C4-2B (cell line): ENCODE measurements around the gene PSMD8.

Experiments used
- H3K27ac ChIP-seq: fragments of 450-650 bp; 2 replicates; pipeline ENCODE4 v1.5.1; 2017
- ZFX ChIP-seq: fragments of 450-650 bp; IDR thresholded peaks from 2 replicates; pipeline ENCODE4 v1.6.1; 2017
- TF ChIP-seq, protein P1 (sequence below): fragments of 450-650 bp; conservative IDR thresholded peaks from 2 replicates; pipeline ENCODE4 v1.5.1; 2017; ENCODE audit warnings: mild to moderate bottlenecking

The PSMD8 gene

DNA sequence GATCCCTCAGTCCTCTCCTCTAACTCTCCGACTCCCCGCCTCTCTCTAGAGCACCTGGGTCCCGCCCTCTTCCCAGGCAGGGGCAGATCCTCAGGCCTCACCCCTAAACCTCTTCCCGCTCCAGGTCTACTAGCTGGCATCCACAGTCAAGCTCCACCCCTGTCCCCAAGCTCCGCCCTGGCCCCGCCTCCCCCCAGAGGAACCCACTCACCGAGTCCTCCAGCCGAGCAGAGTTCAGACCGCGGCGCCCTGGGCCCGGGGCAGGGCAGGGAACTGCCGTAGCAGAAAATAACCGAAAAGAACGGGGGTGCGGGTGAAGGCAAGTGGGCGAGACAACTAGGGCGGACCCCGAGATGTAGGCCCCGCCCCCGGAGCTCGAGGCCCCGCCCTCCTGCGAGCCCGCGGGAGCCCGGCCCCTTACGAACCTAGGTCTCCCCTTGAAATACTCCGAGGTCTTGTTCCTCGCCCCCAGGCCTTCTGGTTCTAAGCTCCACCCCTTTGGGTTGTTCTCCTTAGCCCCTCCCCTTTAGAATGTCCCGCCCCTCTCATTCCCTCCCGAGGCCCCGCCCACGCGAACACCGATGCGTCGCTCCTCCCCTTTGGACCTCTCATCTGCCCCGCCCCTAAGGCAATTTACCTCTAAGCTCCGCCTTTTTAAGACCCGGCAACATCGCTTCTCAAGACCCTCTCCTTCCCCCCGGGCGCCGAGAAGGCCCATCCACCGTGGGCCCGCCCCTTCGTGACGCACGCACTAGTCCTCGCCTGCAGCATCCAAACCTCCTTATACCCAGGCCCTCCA lies 13.4 kb downstream of the PSMD8 start, which contains the start of gene GGN:
Gene GGN (minus strand): TSS at position 485 of the 799 bp plus-strand sequence. CDS start 773 bp downstream, outside the sequence.
- H3K27ac ChIP-seq = no peak within 1 kb of the TSS
- no peak for TF ChIP-seq ZFX
- TF ChIP-seq, protein P1, sequence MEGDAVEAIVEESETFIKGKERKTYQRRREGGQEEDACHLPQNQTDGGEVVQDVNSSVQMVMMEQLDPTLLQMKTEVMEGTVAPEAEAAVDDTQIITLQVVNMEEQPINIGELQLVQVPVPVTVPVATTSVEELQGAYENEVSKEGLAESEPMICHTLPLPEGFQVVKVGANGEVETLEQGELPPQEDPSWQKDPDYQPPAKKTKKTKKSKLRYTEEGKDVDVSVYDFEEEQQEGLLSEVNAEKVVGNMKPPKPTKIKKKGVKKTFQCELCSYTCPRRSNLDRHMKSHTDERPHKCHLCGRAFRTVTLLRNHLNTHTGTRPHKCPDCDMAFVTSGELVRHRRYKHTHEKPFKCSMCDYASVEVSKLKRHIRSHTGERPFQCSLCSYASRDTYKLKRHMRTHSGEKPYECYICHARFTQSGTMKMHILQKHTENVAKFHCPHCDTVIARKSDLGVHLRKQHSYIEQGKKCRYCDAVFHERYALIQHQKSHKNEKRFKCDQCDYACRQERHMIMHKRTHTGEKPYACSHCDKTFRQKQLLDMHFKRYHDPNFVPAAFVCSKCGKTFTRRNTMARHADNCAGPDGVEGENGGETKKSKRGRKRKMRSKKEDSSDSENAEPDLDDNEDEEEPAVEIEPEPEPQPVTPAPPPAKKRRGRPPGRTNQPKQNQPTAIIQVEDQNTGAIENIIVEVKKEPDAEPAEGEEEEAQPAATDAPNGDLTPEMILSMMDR = no peak

DNA sequence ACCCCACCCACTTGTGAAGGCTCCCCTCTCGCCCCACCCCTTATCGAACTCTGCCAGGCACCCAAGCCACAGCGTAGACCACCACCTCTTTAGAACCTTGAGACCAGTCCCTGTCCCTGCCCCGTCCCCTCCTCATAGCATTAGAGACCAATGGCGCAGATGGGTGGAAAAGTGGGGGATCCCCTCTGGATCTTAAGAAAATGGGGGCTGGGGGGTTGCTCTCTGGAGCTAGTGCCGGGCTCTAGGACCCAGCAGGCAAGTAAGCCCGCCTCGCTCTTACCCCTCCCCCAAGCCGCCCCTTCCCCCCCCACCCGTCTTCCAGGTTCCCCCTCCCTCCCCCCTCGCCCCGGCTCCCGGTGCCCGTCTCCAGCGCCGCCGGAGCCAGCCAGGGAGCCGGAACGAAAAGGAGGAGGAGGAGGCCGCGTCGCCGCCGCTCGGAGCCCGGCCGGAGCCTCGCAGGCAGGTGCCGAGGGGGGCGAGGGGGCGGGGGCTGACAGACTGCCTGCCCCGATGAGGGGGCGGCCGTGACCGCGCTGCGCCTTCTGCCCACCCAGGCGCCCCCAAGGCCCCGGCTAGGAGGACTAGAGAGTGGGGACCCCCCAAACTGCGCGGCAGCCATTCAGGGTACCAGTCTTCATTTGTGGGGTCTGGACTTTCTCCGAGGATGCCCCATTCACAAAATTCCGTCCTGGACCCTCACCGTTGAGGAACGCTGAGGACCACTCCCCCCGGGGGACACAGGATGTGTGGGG lies 14.2 kb downstream of the PSMD8 start, which contains the start of gene SPRED3:
Gene SPRED3 (plus strand): TSS at position 349 of the 752 bp plus-strand sequence. CDS start 1,606 bp downstream, outside the sequence.
- no peak within 1 kb of the TSS for H3K27ac ChIP-seq
- TF ChIP-seq, protein P1 = no peak
- TF ChIP-seq ZFX = no peak

DNA sequence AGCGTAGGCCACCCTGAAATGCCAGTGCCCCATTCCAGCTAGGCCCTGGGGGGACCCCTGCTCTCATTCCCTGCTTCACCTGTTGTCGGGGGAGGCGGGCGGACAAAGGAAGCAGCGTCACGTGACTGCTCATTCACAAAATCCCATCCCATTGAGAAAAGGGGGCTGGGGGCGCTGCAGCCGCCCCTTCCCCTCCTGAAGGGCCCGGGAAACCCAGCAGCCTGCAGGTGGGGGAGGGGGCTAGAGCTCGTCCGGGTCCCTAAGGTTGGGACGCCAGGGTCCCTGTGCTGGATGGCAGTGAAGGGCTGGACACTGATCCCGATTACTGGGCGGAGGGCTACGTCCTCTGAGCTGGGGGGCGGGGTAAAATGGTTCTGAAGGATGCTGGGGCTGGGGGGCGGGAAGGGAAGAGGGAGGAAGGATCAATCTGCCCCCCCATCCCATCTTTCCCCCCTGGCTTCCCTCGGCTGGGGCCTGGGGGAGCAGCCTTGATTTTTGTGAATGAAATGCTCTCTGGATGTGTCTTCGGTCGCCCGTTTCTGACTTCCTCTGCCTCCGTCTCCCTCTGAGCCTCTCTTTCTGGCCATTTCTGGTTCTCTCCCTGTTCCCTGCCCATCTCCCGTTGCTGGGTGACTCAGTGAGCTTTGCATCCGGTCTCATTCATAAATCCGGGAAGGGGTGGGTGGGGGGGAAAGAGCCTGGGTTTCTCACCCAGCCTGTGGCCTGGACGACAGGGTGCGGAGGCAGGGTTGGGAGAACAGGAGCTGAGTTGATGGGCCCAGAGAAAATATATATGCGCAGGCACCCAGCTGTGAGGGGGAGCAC lies 14.9 kb downstream of the PSMD8 start:
- no peak overlapping the region for H3K27ac ChIP-seq
- no peak for TF ChIP-seq ZFX
- TF ChIP-seq, protein P1 = no peak

DNA sequence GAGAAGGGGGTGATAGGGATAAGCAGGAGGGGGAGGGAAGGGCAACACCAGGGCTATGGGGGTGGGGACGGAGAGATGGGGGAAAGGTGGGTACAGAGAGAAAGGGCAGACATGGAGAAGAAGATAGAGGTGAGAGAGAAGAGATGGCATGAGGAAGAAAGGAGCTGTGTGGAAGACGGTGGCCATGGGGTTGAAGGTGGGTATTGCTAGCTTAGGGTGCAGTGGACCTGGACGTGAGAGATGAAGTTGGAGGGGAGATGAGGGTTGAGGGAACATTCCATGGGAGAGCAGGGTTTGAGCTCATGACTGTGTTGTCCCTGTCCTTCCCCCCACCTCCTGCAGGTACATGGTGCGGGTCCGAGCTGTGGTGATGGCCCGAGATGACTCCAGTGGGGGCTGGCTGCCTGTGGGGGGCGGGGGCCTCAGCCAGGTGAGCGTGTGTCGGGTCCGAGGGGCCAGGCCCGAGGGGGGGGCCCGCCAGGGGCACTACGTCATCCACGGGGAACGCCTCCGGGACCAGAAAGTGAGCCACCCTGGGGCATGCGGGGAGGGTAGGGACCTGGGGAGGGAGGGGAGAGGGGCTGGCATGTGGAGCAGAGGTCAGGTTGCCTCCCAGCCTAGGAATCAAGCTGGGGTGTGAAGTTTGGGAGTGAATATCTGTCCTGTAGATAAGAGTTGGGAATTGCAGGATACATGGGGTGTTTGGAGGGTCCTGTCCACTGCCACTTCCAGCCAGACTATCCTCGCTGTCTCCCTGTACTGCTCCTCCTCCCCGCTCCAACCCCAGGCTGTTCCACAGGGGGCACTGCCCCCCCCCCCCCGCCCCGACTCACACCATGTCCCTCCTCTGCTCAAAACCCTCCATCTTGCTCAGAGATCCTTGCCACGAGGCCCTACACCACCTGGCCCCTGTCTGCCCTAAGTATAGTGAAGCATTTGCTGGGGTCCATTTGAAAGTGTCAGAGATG lies 15.9 kb downstream of the PSMD8 start:
- TF ChIP-seq, protein P1 = no peak
- TF ChIP-seq ZFX = no peak
- no peak overlapping the region for H3K27ac ChIP-seq

DNA sequence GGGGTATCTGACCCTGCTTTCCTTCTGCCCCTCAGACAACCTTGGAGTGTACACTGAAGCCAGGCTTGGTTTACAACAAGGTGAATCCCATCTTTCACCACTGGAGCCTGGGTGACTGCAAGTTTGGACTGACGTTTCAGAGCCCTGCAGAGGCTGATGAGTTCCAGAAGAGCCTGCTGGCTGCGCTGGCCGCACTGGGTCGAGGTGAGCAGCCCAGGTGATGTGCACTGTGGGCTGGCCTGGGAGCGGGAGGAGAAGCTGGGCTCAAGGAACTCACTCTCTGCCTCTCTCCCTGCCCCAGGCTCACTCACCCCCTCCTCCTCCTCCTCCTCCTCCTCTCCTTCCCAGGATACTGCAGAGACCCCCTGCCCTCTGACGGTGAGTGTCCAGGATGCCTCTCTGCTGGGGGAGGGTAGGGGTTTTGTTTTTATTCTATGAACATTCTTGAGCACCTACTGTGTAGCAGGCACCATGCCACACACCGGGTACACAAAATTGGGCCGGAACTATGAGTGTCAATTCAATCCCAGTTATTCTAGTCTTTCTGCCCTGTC lies 17.6 kb downstream of the PSMD8 start:
- TF ChIP-seq, protein P1 = no peak
- TF ChIP-seq ZFX = no peak
- no peak overlapping the region for H3K27ac ChIP-seq

DNA sequence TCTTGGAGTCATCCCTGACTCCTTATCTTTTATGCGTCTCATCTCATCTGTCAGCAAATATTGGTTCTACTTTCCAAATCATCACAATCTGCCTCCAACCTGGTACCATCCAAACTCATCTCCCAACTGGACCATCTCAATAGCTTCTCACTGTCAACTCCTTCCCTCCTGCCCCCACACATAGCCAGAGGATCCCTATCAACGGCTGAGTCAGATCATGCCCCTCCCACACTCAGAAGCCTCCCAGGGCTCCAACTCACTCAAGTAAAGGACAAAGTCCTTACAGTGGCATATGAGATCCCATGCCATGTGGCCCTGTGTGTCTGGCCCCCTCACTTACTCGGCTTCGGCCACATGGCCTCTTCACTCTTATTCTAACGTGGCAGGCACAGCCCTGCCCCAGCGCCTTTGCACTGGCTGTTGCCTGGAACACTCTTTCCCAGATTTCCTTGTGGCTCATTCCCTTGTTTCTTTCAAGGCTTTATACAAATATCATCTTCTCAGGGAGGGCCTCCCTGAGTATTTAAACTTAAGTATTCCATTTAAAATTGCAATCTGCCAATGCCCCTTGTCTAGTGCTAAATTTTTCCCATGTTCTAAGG lies 18.4 kb downstream of the PSMD8 start:
- TF ChIP-seq ZFX = no peak
- no peak overlapping the region for H3K27ac ChIP-seq
